Trophoblast cell (in vitro differentiated cells and primary cell): ENCODE data around the gene PPP2R2C.
A peak's percentile ranks its signal among the peaks of the same experiment; 100 is the strongest.

ENCODE experiments used
- DNase-seq, 2 donors: peaks; one replicate each; pipeline ENCODE4 v3.0.0-alpha.2; 2016
- H2AFZ ChIP-seq: 2 replicates; pipeline ENCODE4 v1.6.1; 2013; ENCODE audit warnings: low read length, moderate library complexity, mild to moderate bottlenecking; ENCODE audit not compliant: insufficient read depth, poor library complexity
- H2AK5ac ChIP-seq: 2 replicates; pipeline ENCODE4 v1.6.1; 2013; ENCODE audit warnings: mild to moderate bottlenecking, low read length
- H2BK120ac ChIP-seq: 2 replicates; pipeline ENCODE4 v1.6.1; 2013; ENCODE audit warnings: low read length, mild to moderate bottlenecking, moderate library complexity; ENCODE audit not compliant: insufficient read depth, poor library complexity
- H2BK12ac ChIP-seq: 2 replicates; pipeline ENCODE4 v1.6.1; 2013; ENCODE audit warnings: mild to moderate bottlenecking, low read length, moderate library complexity
- H2BK5ac ChIP-seq: 2 replicates; pipeline ENCODE4 v1.6.1; 2013; ENCODE audit warnings: low read length, low read depth, moderate library complexity, mild to moderate bottlenecking; ENCODE audit not compliant: poor library complexity
- H3K14ac ChIP-seq: 2 replicates; pipeline ENCODE4 v1.6.1; 2013; ENCODE audit warnings: mild to moderate bottlenecking, low read length
- H3K18ac ChIP-seq: 2 replicates; pipeline ENCODE4 v1.6.1; 2013; ENCODE audit warnings: mild to moderate bottlenecking, low read length
- H3K23ac ChIP-seq: 2 replicates; pipeline ENCODE4 v1.6.1; 2013; ENCODE audit warnings: low read length
- H3K27ac ChIP-seq: 2 replicates; pipeline ENCODE4 v1.5.1; 2013; ENCODE audit warnings: low read depth, mild to moderate bottlenecking, inconsistent platforms, low read length, moderate library complexity
- H3K27me3 ChIP-seq: 2 replicates; pipeline ENCODE4 v1.6.1; 2013; ENCODE audit warnings: inconsistent platforms, mild to moderate bottlenecking, low read length, moderate library complexity; ENCODE audit not compliant: insufficient read depth
- H3K36me3 ChIP-seq, 2 experiments: 1 replicate in 1 of 2; 2 replicates in 1 of 2; pipeline ENCODE4 v1.6.1; 2013; ENCODE audit warnings: low read length in 2 of 2, mild to moderate bottlenecking in 2 of 2, moderate library complexity in 1 of 2; ENCODE audit not compliant: insufficient read depth in 2 of 2, control insufficient read depth in 1 of 2
- H3K4ac ChIP-seq: 2 replicates; pipeline ENCODE4 v1.6.1; 2013; ENCODE audit warnings: low read depth, mild to moderate bottlenecking, low read length, moderate library complexity
- H3K4me1 ChIP-seq, 2 experiments: 1 replicate in 1 of 2; 2 replicates in 1 of 2; pipeline ENCODE4 v1.6.1; 2013; ENCODE audit warnings: low read length in 2 of 2, mild to moderate bottlenecking in 2 of 2, moderate library complexity in 1 of 2; ENCODE audit not compliant: insufficient read depth in 2 of 2, control insufficient read depth in 1 of 2
- H3K4me2 ChIP-seq: 2 replicates; pipeline ENCODE4 v1.6.1; 2013; ENCODE audit warnings: inconsistent platforms, mild to moderate bottlenecking, low read length, moderate library complexity
- H3K4me3 ChIP-seq: 2 replicates; pipeline ENCODE4 v1.5.1; 2013; ENCODE audit warnings: mild to moderate bottlenecking, low read depth, low read length, inconsistent platforms
- H3K79me1 ChIP-seq: one replicate; pipeline ENCODE4 v1.6.1; 2013; ENCODE audit warnings: low read length
- H3K79me2 ChIP-seq: 2 replicates; pipeline ENCODE4 v1.6.1; 2013; ENCODE audit warnings: low read length, mild to moderate bottlenecking; ENCODE audit not compliant: control insufficient read depth, insufficient read depth, poor library complexity
- H3K9ac ChIP-seq: 2 replicates; pipeline ENCODE4 v1.6.1; 2013; ENCODE audit warnings: mild to moderate bottlenecking, low read length
- H3K9me3 ChIP-seq: 2 replicates; pipeline ENCODE4 v1.6.1; 2013; ENCODE audit warnings: low read depth, mild to moderate bottlenecking, control low read depth, inconsistent platforms, low read length; ENCODE audit not compliant: insufficient read depth
- H4K12ac ChIP-seq: 2 replicates; pipeline ENCODE4 v1.6.1; 2013; ENCODE audit warnings: low read depth, mild to moderate bottlenecking, low read length, moderate library complexity
- H4K8ac ChIP-seq: 2 replicates; pipeline ENCODE4 v1.6.1; 2013; ENCODE audit warnings: low read depth, mild to moderate bottlenecking, low read length, moderate library complexity
- H4K91ac ChIP-seq: one replicate; pipeline ENCODE4 v1.6.1; 2013; ENCODE audit warnings: low read depth, mild to moderate bottlenecking, low read length, moderate library complexity
- WGBS: extraction: QIAGEN DNeasy Blood & Tissue Kit; methylation state at CpG from one replicate; pipeline ENCODE4 v1.1.7; 2013; ENCODE audit warnings: missing lambda C conversion rate; ENCODE audit not compliant: insufficient read length, insufficient coverage; ENCODE audit errors: extremely low coverage; 5-methylcytosine and 5-hydroxymethylcytosine counted together

The PPP2R2C gene

GRCh38 chr4:6319530-6320150 is 152.8 kb downstream of the PPP2R2C start:
- H2BK120ac ChIP-seq, result no peak overlapping the region
- no peaks in the 10 kb centered on the region for H3K79me1 ChIP-seq
- DNase-seq, result no peak
- no peak overlapping the region for H3K9ac ChIP-seq
- H4K12ac ChIP-seq, result no peak overlapping the region
- H3K79me2 ChIP-seq, result no peaks in the 10 kb centered on the region
- no peak overlapping the region for H4K91ac ChIP-seq
- no peaks in the 10 kb centered on the region for H3K36me3 ChIP-seq
- WGBS, result no CpG with 5 or more reads among the region's 12 CpGs
- no peak overlapping the region for H3K4ac ChIP-seq
- no peak overlapping the region for H3K4me2 ChIP-seq
- no peak overlapping the region for H3K27ac ChIP-seq
- no peak overlapping the region for H3K4me3 ChIP-seq
- H3K4me1 ChIP-seq, result no peaks in the 10 kb centered on the region
- H4K8ac ChIP-seq, result no peak overlapping the region
- H2AFZ ChIP-seq, result no peak overlapping the region
- H3K23ac ChIP-seq, result no peak overlapping the region
- no peak overlapping the region for H3K18ac ChIP-seq
- H3K27me3 ChIP-seq, result no peaks in the 10 kb centered on the region
- H2BK5ac ChIP-seq, result no peak overlapping the region
- H3K14ac ChIP-seq, result no peak overlapping the region
- H2BK12ac ChIP-seq, result no peak overlapping the region
- H2AK5ac ChIP-seq, result no peak overlapping the region
- H3K9me3 ChIP-seq, result peaks cover 3% of the 10 kb centered on the region

GRCh38 chr4:6318206-6318605 is 154.2 kb downstream of the PPP2R2C start:
- Histone ChIP-seq H3K18ac (no peak overlapping the region), H4K91ac (no peak overlapping the region), H3K4me1 (peaks cover 6 to 12% of the 10 kb centered on the region in 2 experiments), H3K23ac (no peak overlapping the region), H3K4me2 (no peak overlapping the region), H3K27ac (no peak overlapping the region), H3K9me3 (peaks cover 3% of the 10 kb centered on the region), H3K27me3 (no peaks in the 10 kb centered on the region), H2BK5ac (no peak overlapping the region), H3K14ac (no peak overlapping the region), H2AK5ac (no peak overlapping the region), H4K8ac (no peak overlapping the region), H3K36me3 (no peaks in the 10 kb centered on the region), H3K4me3 (no peak overlapping the region), H2BK120ac (no peak overlapping the region), H3K9ac (no peak overlapping the region), H3K4ac (no peak overlapping the region), H3K79me1 (peaks cover 3% of the 10 kb centered on the region), H2AFZ (no peak overlapping the region), H4K12ac (no peak overlapping the region), H3K79me2 (no peaks in the 10 kb centered on the region), H2BK12ac (no peak overlapping the region)
- WGBS, result no CpG with 5 or more reads among the region's 12 CpGs
- DNase-seq, result no peak

- no peak overlapping the region for H2AK5ac ChIP-seq
- DNase-seq, result peak in 1 of 2 donors; percentile 24
- no peak overlapping the region for H2BK120ac ChIP-seq
- no peak overlapping the region for H3K9ac ChIP-seq
- H4K91ac ChIP-seq, result no peak overlapping the region
- H3K23ac ChIP-seq, result no peak overlapping the region
- H4K8ac ChIP-seq, result no peak overlapping the region
- H3K4me2 ChIP-seq, result no peak overlapping the region
- H3K4me3 ChIP-seq, result no peak overlapping the region
- peaks cover 5% of the 10 kb centered on the region for H3K79me1 ChIP-seq
- H3K79me2 ChIP-seq, result no peaks in the 10 kb centered on the region
- no peak overlapping the region for H3K27ac ChIP-seq
- H3K9me3 ChIP-seq, result peaks cover 3% of the 10 kb centered on the region
- no peak overlapping the region for H3K14ac ChIP-seq
- H3K36me3 ChIP-seq, result no peaks in the 10 kb centered on the region
- no peaks in the 10 kb centered on the region for H3K27me3 ChIP-seq
- H2BK5ac ChIP-seq, result no peak overlapping the region
- no peak overlapping the region for H4K12ac ChIP-seq
- H2BK12ac ChIP-seq, result no peak overlapping the region
- no peak overlapping the region for H3K4ac ChIP-seq
- peaks cover 9 to 18% of the 10 kb centered on the region in 2 experiments for H3K4me1 ChIP-seq
- no CpG with 5 or more reads among the region's 6 CpGs for WGBS
- H3K18ac ChIP-seq, result no peak overlapping the region
- H2AFZ ChIP-seq, result no peak overlapping the region
Measured at GRCh38 chr4:6316461-6317003, 155.9 kb downstream of the PPP2R2C start.

- no peak overlapping the region for H3K4me3 ChIP-seq
- peak; percentile 72 to 94 for DNase-seq
- peaks cover 13% of the 10 kb centered on the region for H3K79me1 ChIP-seq
- H4K8ac ChIP-seq, result no peak overlapping the region
- no peak overlapping the region for H4K12ac ChIP-seq
- no peaks in the 10 kb centered on the region for H3K79me2 ChIP-seq
- H2AFZ ChIP-seq, result no peak overlapping the region
- H2BK5ac ChIP-seq, result no peak overlapping the region
- H3K18ac ChIP-seq, result no peak overlapping the region
- H2BK12ac ChIP-seq, result no peak overlapping the region
- no peak overlapping the region for H3K4me2 ChIP-seq
- H2AK5ac ChIP-seq, result no peak overlapping the region
- H3K9me3 ChIP-seq, result peaks cover 7% of the 10 kb centered on the region
- no peak overlapping the region for H3K23ac ChIP-seq
- no CpG with 5 or more reads among the region's 6 CpGs for WGBS
- no peaks in the 10 kb centered on the region for H3K36me3 ChIP-seq
- H3K14ac ChIP-seq, result no peak overlapping the region
- H2BK120ac ChIP-seq, result no peak overlapping the region
- no peak overlapping the region for H3K4ac ChIP-seq
- H3K9ac ChIP-seq, result no peak overlapping the region
- peaks cover 13 to 28% of the 10 kb centered on the region in 2 experiments for H3K4me1 ChIP-seq
- H3K27ac ChIP-seq, result no peak overlapping the region
- no peak overlapping the region for H4K91ac ChIP-seq
- peaks cover 3% of the 10 kb centered on the region for H3K27me3 ChIP-seq
Measured at GRCh38 chr4:6313216-6313615, 159.2 kb downstream of the PPP2R2C start.
